NCI-H524 (cell line): Measurements from ENCODE around the gene RIC8B.

Source experiments
- DNase-seq, 2 experiments: peaks; one replicate each; lab custom pipeline; 2025; lab: John Stamatoyannopoulos, UW

The RIC8B gene

DNA sequence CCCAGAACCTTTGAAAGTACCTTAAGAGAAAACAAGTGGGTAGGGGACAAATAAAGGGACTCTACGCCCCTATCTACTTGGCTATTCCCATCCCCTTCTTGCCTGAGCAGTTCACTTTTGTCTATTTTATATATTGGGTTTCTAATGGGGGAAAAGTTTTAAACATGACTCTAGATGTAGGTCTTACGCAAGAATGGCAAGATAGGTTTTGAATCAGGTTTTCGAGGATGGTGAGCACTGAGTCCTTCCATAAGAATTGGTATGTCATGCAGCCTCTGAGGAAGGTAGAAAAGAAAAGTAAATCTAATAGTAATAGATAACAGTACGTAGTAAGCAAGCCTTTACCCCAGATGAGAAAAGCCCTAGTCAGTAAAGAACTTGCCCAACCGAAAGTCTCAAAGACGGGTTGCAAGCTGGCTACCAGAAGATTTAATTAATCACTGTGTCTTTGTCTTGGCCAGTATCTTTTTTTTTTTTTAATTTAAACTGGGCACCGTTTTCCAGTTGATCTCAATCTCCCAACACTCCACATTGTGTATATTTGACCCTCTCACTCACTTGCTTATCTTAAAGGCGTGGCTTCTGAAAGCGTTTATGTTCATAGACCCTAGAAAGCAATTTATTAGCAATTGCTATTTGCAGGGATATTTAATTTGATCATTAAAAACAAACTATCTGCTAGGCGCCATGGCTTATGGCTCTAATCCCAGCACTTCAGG, 94.7 kb downstream of the RIC8B start:
- DNase-seq, result no peak

- no peak for DNase-seq
Measured at GRCh38 chr12:106870116-106870515, 95.6 kb downstream of the RIC8B start.

- DNase-seq, result no peak
Measured at GRCh38 chr12:106871477-106871876, 97.0 kb downstream of the RIC8B start.

- DNase-seq, result no peak
Measured at GRCh38 chr12:106873983-106874382, 99.5 kb downstream of the RIC8B start.

DNA sequence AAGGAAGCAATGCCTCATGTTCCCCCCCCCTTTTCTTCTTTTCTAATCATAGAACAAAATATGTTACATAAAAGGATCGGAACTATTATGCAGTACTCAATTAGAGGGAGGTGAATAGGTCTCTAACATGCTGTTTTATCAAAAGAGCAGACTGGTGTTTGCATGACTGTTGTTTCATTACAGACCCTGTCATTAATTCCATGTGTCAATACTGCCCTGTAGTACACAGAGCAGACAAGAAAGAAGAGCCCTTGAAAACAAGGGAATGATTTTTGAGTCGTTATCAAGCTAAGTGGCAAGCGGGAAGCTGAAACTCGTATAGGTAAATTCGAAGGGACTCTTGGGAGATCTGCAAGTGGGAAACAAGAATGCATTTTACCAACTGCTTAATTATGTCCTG, 104.3 kb downstream of the RIC8B start:
- DNase-seq, result no peak

DNA sequence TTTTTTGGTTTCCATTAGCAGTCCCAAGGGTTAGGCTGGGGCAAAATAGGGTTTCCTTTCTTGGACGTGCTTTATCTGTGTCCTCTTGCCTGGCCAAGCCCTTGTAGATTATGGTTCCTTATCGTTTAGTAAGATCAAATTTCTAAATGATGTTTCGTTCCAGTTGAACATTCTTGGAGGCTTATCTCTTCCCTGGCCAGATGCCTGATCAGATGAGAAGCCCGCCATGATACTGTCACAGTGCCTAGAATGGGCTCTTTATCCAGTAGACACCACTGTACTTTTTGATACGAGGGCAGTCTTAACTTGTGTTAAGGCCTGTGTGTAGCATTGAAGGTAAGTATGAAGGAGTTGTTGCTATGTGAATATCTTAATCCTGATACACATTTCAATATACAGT, 105.1 kb downstream of the RIC8B start:
- DNase-seq, result no peak

DNA sequence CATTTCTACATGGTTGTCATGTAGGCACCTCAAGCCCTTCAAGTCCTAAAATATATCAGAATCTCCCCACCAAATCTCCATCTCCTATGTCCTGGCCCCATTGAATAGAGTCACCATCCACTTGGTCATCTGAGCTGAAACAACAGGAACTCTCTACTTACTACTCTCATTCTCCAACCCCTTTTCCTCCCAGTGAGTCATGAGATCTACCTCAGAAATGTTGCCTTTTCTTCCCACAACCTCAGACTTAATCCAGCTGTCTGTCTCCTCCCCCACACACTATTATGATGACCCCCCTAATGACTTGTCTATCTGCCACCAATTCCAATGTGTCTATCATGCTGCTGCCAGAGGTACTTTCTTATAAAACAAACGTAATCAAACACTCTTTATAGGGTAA, 108.9 kb downstream of the RIC8B start:
- DNase-seq, result no peak

DNA sequence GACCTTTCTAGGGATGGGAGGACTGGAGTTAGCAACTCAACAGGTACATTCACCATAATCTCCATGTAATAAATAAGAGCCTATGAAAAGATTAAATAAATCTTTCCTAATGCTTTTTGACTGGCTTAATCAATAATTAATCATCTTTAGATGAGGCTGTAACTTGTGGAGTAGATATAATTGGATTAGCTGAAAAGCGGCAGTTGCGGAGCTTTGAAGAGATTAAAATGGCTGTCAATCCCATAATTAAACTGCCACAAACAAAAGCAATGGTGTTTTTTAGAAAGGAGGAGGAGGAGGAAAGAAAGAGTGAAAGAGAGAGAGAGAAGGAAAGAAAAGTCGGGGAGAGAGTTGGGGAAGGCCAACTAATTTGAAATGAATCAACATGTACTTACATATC, 110.5 kb downstream of the RIC8B start:
- peak in 1 of 2 experiments; percentile 73 for DNase-seq

GRCh38 chr12:106885541-106886249, 111.2 kb downstream of the RIC8B start:
- DNase-seq, result no peak

DNA sequence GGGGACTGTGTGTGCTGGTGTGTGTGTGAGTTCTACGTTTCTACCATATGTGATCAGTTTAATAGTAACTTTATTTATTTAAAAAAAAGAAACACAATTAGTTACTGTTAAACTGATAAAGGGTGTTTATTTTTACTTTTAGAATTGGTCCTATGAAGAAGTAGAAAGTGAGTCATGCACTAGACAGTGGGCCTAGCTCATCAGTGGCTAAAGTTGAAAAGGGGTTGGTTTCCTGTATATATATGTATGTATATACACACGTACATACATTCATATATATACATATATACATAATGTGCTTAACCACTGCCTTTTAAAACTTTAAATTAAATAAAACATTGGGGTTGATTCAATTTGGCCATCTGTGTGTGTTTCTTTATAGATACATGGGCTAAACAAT, 112.5 kb downstream of the RIC8B start:
- DNase-seq, result no peak

DNA sequence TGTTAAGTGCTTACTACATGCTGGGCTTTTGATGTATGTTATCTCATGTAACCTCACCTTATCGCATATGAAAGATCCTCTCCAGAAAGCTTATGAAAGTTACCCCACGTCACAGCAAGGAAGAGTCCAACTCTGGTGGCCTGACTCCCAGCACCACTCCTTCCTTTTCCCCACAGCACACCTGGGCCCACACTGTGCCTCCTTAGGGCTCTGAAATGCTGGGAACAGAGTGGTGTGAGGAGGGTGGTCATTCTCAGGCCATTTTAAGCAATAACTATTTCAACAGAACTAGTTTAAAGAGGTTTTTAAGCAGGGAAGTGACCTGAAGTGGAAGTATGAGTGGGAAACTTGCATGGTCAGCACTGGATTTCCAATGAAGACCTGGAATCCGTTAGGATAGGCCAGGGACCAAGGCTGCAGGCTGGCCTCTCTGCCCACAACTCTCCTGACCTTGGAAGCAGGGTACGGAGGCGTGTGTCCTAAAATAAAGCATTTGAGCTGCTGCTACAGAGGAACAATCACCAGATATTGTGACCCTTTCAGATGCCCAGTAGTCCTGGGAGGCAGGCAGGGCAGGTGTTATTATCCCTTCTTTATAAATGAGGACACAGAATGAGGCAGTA, 114.0 kb downstream of the RIC8B start:
- no peak for DNase-seq

GRCh38 chr12:106889326-106889725, 114.8 kb downstream of the RIC8B start:
- DNase-seq, result no peak

DNA sequence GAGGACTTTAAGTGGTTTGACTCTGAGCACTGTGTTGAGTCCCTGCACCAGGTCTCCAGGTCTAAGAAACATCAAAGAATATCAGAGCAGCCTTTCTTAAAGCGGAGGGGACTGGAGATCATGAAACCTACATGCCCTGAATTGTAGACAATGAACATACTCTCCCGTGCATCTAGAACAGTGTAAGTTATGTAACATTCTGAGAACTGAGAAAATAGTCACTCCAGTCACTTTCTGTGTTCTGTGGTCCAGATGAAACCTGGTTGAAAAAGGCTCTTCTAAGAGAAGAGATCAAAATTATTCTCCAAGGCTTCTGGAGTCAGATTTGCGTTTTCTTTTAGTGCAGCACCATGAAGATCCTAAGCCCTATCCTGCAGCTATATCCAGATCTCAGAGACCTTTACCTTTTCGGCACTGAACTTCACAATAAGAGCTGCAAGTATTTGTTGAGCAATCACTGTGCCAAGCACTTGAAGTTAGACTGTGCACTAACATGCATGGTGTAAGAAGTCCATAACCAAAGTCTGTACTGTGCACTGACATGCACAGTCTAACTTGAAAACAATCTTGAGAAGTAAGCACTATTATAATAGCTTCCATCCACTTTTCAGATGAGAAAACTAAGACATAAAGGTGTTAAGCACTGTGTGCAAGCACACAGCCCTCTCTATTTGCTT, 115.6 kb downstream of the RIC8B start:
- no peak for DNase-seq

DNA sequence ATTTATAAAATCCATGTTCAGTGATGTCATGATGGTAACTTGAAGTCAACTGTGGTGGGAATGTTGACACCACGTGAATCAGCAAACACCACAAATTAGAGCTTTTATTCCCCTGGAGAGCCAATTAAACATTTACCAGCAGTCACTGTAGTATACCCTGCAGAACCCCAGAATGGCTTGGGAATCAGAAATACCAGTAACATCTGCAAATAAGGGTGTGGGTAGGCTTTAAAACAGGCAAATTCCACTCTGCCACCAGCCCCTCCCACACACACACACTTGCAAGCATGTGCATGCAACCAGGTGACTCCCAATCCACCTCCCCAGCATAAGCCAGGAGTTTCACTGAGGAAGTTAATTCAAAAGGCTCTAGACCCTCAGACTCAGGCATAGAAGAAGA, 117.6 kb downstream of the RIC8B start:
- DNase-seq, result no peak

DNA sequence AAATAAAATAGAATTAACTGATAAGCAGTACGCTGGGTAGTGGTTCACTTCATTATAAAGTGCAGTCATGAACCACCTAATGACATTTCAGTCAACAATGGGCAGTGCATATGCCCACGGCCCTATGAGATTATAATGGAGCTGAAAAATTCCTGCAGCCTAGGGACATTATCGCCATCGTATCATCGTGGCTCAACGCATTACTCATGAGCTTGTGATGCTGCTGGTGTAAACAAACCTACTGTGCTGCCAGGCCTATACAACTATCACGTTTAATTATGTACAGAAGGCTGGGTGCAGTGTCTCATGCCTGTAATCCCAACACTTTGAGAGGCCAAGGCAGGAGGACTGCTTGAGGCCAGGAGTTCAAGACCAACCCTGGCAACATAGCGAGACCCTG, 119.0 kb downstream of the RIC8B start:
- DNase-seq, result no peak

DNA sequence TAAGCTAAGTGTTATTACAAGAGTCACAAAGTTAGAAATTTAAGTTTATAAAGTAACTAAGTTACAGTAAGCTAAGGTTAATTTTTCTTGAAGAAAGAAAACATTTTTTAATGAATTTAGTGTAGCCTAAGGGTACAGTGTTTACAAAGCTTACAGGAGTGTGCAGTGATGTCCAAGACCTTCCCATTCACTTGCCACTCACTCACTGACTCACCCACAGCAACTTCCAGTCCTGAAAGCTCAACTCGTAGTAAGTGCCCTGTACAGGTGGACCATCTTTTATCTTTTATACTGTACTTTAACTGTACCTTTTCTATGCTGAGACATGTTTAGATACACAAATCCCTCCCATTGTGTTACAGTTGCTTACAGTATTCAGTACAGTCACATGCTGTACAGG, 120.3 kb downstream of the RIC8B start:
- DNase-seq, result no peak

DNA sequence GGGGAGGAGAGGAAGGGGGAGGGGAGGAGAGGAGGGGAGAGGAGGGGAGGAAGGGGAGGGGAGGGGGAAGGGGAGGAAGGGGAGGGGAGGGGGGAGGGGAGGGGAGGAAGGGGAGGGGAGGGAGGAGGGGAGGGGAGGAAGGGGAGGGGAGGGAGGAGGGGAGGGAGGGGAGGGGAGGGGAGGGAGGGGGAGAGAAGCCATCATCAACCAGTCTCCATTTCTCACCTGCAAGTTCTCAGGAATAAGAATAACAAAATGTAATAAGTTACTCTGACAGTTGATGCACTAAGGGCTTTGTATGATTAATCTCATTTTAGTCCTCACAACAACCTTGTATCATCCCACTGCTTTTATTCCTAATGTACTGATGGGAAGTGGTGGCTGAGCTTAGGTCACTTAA, 122.1 kb downstream of the RIC8B start:
- no peak for DNase-seq

- peak in 1 of 2 experiments; percentile 18 for DNase-seq
Measured at GRCh38 chr12:106897082-106897481, 122.6 kb downstream of the RIC8B start.

- DNase-seq, result peak in 1 of 2 experiments; percentile 56
Measured at GRCh38 chr12:106897981-106898901, 123.8 kb downstream of the RIC8B start.

- DNase-seq, result no peak
Measured at GRCh38 chr12:106900554-106900953, 126.1 kb downstream of the RIC8B start.

- DNase-seq, result no peak
Measured at GRCh38 chr12:106901276-106901675, 126.8 kb downstream of the RIC8B start.

GRCh38 chr12:106902053-106902452, 127.6 kb downstream of the RIC8B start:
- no peak for DNase-seq
